ENCODE data around the gene TSR2.

TSR2 gene

GRCh38 chrX:54435121-54435520 is 5.1 kb upstream of the TSR2 start:
- TF ChIP-seq CTCF (conservative IDR thresholded peaks at IDR 0.05; ENCODE audit: low read length), result no peak
- no peak for DNase-seq (ENCODE audit: low read depth)
- H3K4me3 ChIP-seq (ENCODE audit: low read length), result no peak overlapping the region

- H3K4me3 ChIP-seq (ENCODE audit: low read length), result no peak overlapping the region
- no peak for DNase-seq (ENCODE audit: low read depth)
- no peak for TF ChIP-seq CTCF (conservative IDR thresholded peaks at IDR 0.05; ENCODE audit: low read length)
These were observed 2.6 kb downstream of the TSR2 start for GRCh38 chrX:54442790-54443189.

GRCh38 chrX:54444752-54445151 is 4.5 kb downstream of the TSR2 start:
- DNase-seq (ENCODE audit: low read depth), result no peak
- no peak overlapping the region for H3K4me3 ChIP-seq (ENCODE audit: low read length)
- no peak for TF ChIP-seq CTCF (conservative IDR thresholded peaks at IDR 0.05; ENCODE audit: low read length)

- H3K4me3 ChIP-seq (ENCODE audit: low read length), result no peak overlapping the region
- DNase-seq (ENCODE audit: low read depth), result no peak
- TF ChIP-seq CTCF (conservative IDR thresholded peaks at IDR 0.05; ENCODE audit: low read length), result no peak
These were observed 5.9 kb downstream of the TSR2 start for GRCh38 chrX:54446084-54446483.

GRCh38 chrX:54447461-54447860 is 7.3 kb downstream of the TSR2 start:
- peak; percentile 9 for DNase-seq (ENCODE audit: low read depth)
- no peak overlapping the region for H3K4me3 ChIP-seq (ENCODE audit: low read length)
- TF ChIP-seq CTCF (conservative IDR thresholded peaks at IDR 0.05; ENCODE audit: low read length), result peak; percentile 25

GRCh38 chrX:54449929-54450328 is 9.7 kb downstream of the TSR2 start:
- no peak for DNase-seq (ENCODE audit: low read depth)
- H3K4me3 ChIP-seq (ENCODE audit: low read length), result no peak overlapping the region
- TF ChIP-seq CTCF (conservative IDR thresholded peaks at IDR 0.05; ENCODE audit: low read length), result no peak

- DNase-seq (ENCODE audit: low read depth), result peak; percentile 9
- TF ChIP-seq CTCF (conservative IDR thresholded peaks at IDR 0.05; ENCODE audit: low read length), result peak; percentile 32
- H3K4me3 ChIP-seq (ENCODE audit: low read length), result no peak overlapping the region
These were observed 12.7 kb downstream of the TSR2 start for GRCh38 chrX:54452920-54453319.
